HCT116 (cell line): ENCODE results near the gene DIP2C. TPM values are rescaled to one million over a fixed set of nuclear protein-coding genes. Genes with fewer than 3 reads are reported as not detected.

Source experiments
- ATAC-seq: fragments of 200-7000 bp; cut with Tn5 transposase; 2 replicates; pipeline ENCODE4 v1.9.1; 2020; ENCODE audit warnings: mild to moderate bottlenecking, moderate library complexity
- BruUV-seq: library from RNA; stranded (reverse); fragments of 400-500 nt; replicated peaks from 2 replicates; lab custom pipeline; 2021; lab: Mats Ljungman, UMichigan
- CTCF ChIA-PET: fragments of 300-600 bp; sonication (Branson Sonifier 250); formaldehyde crosslinking; loops from one replicate; lab custom pipeline; 2021; ENCODE audit warnings: antibody characterized with exemption; lab: Charles Lee
- POLR2A ChIA-PET: fragments of 300-600, 350-600 bp; sonication (Branson Sonifier 250); formaldehyde crosslinking; loops from one replicate; lab custom pipeline; 2021; ENCODE audit warnings: antibody characterized with exemption; lab: Charles Lee
- RAD21 ChIA-PET, 2 experiments: fragments of 300-600 bp; sonication (Branson Sonifier 250); formaldehyde crosslinking; loops; one replicate each; lab custom pipeline; 2023; ENCODE audit warnings: low total read pairs in 2 of 2; ENCODE audit not compliant: uncharacterized antibody in 2 of 2, unreplicated experiment in 2 of 2, low non-redundant PET in 1 of 2; lab: Charles Lee
- DNase-seq: peaks from one replicate; pipeline ENCODE4 v3.0.0-alpha.2; 2010; ENCODE audit warnings: low read depth, low spot score
- H2AFZ ChIP-seq: fragments of 200-600 bp; shearing (Covaris generic), sonication (generic); 2 replicates; pipeline ENCODE4 v1.6.1; 2017; ENCODE audit warnings: low read depth, mixed run types, mixed read lengths, antibody characterized with exemption, low read length; ENCODE audit not compliant: poor library complexity, severe bottlenecking
- H3K27ac ChIP-seq: 2 replicates; pipeline ENCODE4 v1.5.1; 2012; ENCODE audit warnings: low read depth, low read length
- H3K27me3 ChIP-seq: fragments of 200-600 bp; sonication (generic); 2 replicates; pipeline ENCODE4 v1.6.1; 2016; ENCODE audit warnings: mixed run types, low read length, mixed read lengths; ENCODE audit not compliant: insufficient read depth
- H3K36me3 ChIP-seq, 2 experiments: fragments of 200-500 bp in 1 of 2; fragments of 200-600 bp in 1 of 2; sonication (Bioruptor generic) in 1 of 2; sonication (generic) in 1 of 2; 2 replicates each; pipeline versions ENCODE4 v1.5.1 to v1.6.1; 2014 to 2016; ENCODE audit warnings: low read length in 2 of 2, inconsistent platforms in 1 of 2, mixed read lengths in 1 of 2, mixed run types in 1 of 2; ENCODE audit not compliant: insufficient read depth in 2 of 2, control insufficient read depth in 1 of 2
- H3K4me1 ChIP-seq, 2 experiments: fragments of 200-600 bp in 1 of 2; sonication (generic) in 1 of 2; 2 replicates each; pipeline versions ENCODE4 v1.5.1 to v1.6.1; 2012 to 2017; ENCODE audit warnings: low read length in 2 of 2, inconsistent platforms in 1 of 2, mild to moderate bottlenecking in 1 of 2, mixed read lengths in 1 of 2, mixed run types in 1 of 2, moderate library complexity in 1 of 2; ENCODE audit not compliant: insufficient read depth in 2 of 2, control insufficient read depth in 1 of 2
- H3K4me2 ChIP-seq: fragments of 200-600 bp; sonication (generic); 2 replicates; pipeline ENCODE4 v1.6.1; 2017; ENCODE audit warnings: mixed run types, low read length, mixed read lengths
- H3K4me3 ChIP-seq, 2 experiments: fragments of 200-600 bp in 1 of 2; sonication (generic) in 1 of 2; replicated peaks in 1 of 2; 2 replicates each; pipeline ENCODE4 v1.5.1; 2011 to 2016; ENCODE audit warnings: low read length in 2 of 2, control low read depth in 1 of 2, low read depth in 1 of 2, mild to moderate bottlenecking in 1 of 2, mixed read lengths in 1 of 2, mixed run types in 1 of 2
- H3K79me2 ChIP-seq: fragments of 200-600 bp; sonication (generic); 2 replicates; pipeline ENCODE4 v1.6.1; 2017; ENCODE audit warnings: mild to moderate bottlenecking, mixed run types, low read length, moderate library complexity, mixed read lengths; ENCODE audit not compliant: insufficient read depth
- H3K9ac ChIP-seq: fragments of 200-600 bp; sonication (generic); 2 replicates; pipeline ENCODE4 v1.6.1; 2016; ENCODE audit warnings: low read length, mixed read lengths
- H3K9me2 ChIP-seq: fragments of 200-600 bp; sonication (generic), shearing (Covaris generic); 2 replicates; pipeline ENCODE4 v1.6.1; 2017; ENCODE audit warnings: mixed run types, mild to moderate bottlenecking, moderate library complexity; ENCODE audit not compliant: insufficient read depth
- H3K9me3 ChIP-seq, 2 experiments: fragments of 200-500 bp in 1 of 2; fragments of 200-600 bp in 1 of 2; sonication (Bioruptor generic) in 1 of 2; sonication (generic) in 1 of 2; 2 replicates each; pipeline ENCODE4 v1.6.1; 2014 to 2017; ENCODE audit warnings: low read length in 2 of 2, mixed read lengths in 2 of 2, inconsistent platforms in 1 of 2, low read depth in 1 of 2, mild to moderate bottlenecking in 1 of 2, mixed run types in 1 of 2, moderate library complexity in 1 of 2; ENCODE audit not compliant: control insufficient read depth in 1 of 2, insufficient read depth in 1 of 2
- H4K20me1 ChIP-seq: fragments of 200-600 bp; sonication (generic), shearing (Covaris generic); 2 replicates; pipeline ENCODE4 v1.6.1; 2017; ENCODE audit warnings: mixed run types, mild to moderate bottlenecking, moderate library complexity; ENCODE audit not compliant: insufficient read depth
- ATF3 ChIP-seq: IDR thresholded peaks from 2 replicates; pipeline ENCODE4 v1.6.1; 2012
- CBX3 ChIP-seq: IDR thresholded peaks from 2 replicates; pipeline ENCODE4 v1.6.1; 2012; ENCODE audit warnings: low read depth
- ELF1 ChIP-seq: IDR thresholded peaks from 2 replicates; pipeline ENCODE4 v1.6.1; 2012; ENCODE audit warnings: low read depth, borderline replicate concordance
- EZH2 ChIP-seq: fragments of 200-600 bp; sonication (generic); IDR thresholded peaks from 2 replicates; pipeline ENCODE4 v1.6.1; 2017; ENCODE audit warnings: antibody characterized with exemption, mixed run types
- JUND ChIP-seq: IDR thresholded peaks from 2 replicates; pipeline ENCODE4 v1.6.1; 2012
- POLR2AphosphoS5 ChIP-seq: IDR thresholded peaks from 2 replicates; pipeline ENCODE4 v1.6.1; 2011; ENCODE audit warnings: mild to moderate bottlenecking, low read depth, low read length, moderate library complexity
- RAD21 ChIP-seq: IDR thresholded peaks from 2 replicates; pipeline ENCODE4 v1.6.1; 2012; ENCODE audit warnings: low read depth, mild to moderate bottlenecking
- SIN3A ChIP-seq: IDR thresholded peaks from 2 replicates; pipeline ENCODE4 v1.6.1; 2012; ENCODE audit warnings: low read depth
- SP1 ChIP-seq: IDR thresholded peaks from 2 replicates; pipeline ENCODE4 v1.6.1; 2012; ENCODE audit warnings: low read depth
- SRF ChIP-seq: IDR thresholded peaks from 2 replicates; pipeline ENCODE4 v1.6.1; 2012; ENCODE audit warnings: low read depth
- YY1 ChIP-seq: IDR thresholded peaks from 2 replicates; pipeline ENCODE4 v1.6.1; 2011; ENCODE audit warnings: low read length, low read depth, moderate library complexity, mild to moderate bottlenecking; ENCODE audit not compliant: insufficient replicate concordance; ENCODE audit errors: extremely low read depth
- ZFX ChIP-seq: fragments of 450-650 bp; IDR thresholded peaks from 2 replicates; pipeline ENCODE4 v1.6.1; 2017
- ZNF274 ChIP-seq: fragments of 200-500 bp; sonication (Bioruptor generic); IDR thresholded peaks from 2 replicates; pipeline ENCODE4 v1.6.1; 2014; ENCODE audit warnings: mild to moderate bottlenecking, low read depth, low read length, inconsistent platforms
- intact Hi-C: fragments of 100-400 bp; cut with micrococcal nuclease; formaldehyde crosslinking; loops from 2 replicates; pipeline ENCODE4 v1.10.0; 2022
- total RNA-seq: library from RNA; stranded (reverse); gene quantifications from one replicate; pipeline ENCODE4 v1.2.1, GENCODE V29; 2021; ENCODE audit not compliant: unreplicated experiment
- TF ChIP-seq, protein P1 (sequence below), 3 experiments: fragments of 200-600 bp in 1 of 3; sonication (generic) in 1 of 3; IDR thresholded peaks in 2 of 3; conservative IDR thresholded peaks in 1 of 3; 2 replicates each; pipeline ENCODE4 v1.5.1; 2012 to 2017; ENCODE audit warnings: low read depth in 2 of 3, low read length in 2 of 3, antibody characterized with exemption in 1 of 3, borderline replicate concordance in 1 of 3, control low read depth in 1 of 3, mild to moderate bottlenecking in 1 of 3, mixed read lengths in 1 of 3, mixed run types in 1 of 3, moderate library complexity in 1 of 3; ENCODE audit not compliant: insufficient read depth in 1 of 3
- TF ChIP-seq, protein P2 (sequence below): IDR thresholded peaks from 2 replicates; pipeline ENCODE4 v1.6.1; 2012; ENCODE audit warnings: low read depth

Gene DIP2C
- total RNA-seq, 1 experiment from 2014 or later = 15.4 TPM

DNA sequence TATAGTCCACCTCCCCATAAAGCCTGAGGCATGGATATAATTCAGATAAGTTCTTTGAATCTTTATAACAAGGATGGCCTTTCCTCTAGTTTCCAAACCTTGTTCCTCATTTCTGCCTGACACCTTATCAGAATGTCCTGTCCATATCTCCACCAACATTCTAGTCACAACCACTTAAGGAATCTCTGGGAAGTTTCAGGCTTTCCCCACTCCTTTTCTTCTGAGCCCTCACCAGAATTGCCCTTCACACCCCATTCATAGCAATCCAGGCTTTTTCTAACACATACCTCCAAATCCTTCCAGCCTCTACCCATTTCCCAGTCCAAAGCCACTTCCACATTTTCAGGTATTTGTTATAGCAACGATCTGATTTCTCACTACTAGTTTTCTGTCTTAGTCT is 18.0 kb upstream of the DIP2C start:
- Histone ChIP-seq H3K9me3 (no peaks in the 10 kb centered on the region; a peak in 1 of 4 replicates), H3K9me2 (no peaks in the 10 kb centered on the region), H2AFZ (no peak overlapping the region), H3K4me2 (no peak overlapping the region), H4K20me1 (no peaks in the 10 kb centered on the region), H3K36me3 (no peaks in the 10 kb centered on the region), H3K4me3 (no peak overlapping the region), H3K4me1 (no peaks in the 10 kb centered on the region), H3K27me3 (peaks cover 44% of the 10 kb centered on the region), H3K9ac (no peak overlapping the region), H3K79me2 (no peaks in the 10 kb centered on the region), H3K27ac (no peak overlapping the region)
- no peak for DNase-seq
- POLR2A ChIA-PET = no interaction called here
- no peak for ATAC-seq
- RAD21 ChIA-PET = no interaction called here
- no peak for TF ChIP-seq ATF3
- no peak for TF ChIP-seq ZNF274
- TF ChIP-seq ZFX = no peak
- no peak for TF ChIP-seq SP1
- TF ChIP-seq, protein P1, sequence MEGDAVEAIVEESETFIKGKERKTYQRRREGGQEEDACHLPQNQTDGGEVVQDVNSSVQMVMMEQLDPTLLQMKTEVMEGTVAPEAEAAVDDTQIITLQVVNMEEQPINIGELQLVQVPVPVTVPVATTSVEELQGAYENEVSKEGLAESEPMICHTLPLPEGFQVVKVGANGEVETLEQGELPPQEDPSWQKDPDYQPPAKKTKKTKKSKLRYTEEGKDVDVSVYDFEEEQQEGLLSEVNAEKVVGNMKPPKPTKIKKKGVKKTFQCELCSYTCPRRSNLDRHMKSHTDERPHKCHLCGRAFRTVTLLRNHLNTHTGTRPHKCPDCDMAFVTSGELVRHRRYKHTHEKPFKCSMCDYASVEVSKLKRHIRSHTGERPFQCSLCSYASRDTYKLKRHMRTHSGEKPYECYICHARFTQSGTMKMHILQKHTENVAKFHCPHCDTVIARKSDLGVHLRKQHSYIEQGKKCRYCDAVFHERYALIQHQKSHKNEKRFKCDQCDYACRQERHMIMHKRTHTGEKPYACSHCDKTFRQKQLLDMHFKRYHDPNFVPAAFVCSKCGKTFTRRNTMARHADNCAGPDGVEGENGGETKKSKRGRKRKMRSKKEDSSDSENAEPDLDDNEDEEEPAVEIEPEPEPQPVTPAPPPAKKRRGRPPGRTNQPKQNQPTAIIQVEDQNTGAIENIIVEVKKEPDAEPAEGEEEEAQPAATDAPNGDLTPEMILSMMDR (IDR thresholded peaks at IDR 0.05 in 2 of 3, conservative IDR thresholded peaks at IDR 0.05 in 1 of 3; ENCODE audit: borderline replicate concordance in 1 of 3, insufficient read depth in 1 of 3, low read depth in 2 of 3, low read length in 2 of 3) = no peak
- intact Hi-C loops = no loop called here
- no TSS peak for BruUV-seq
- CTCF ChIA-PET = no interaction called here

GRCh38 chr10:703118-703517 is 13.7 kb upstream of the DIP2C start:
- RAD21 ChIA-PET = no interaction called here
- Histone ChIP-seq H3K9me3 (no peaks in the 10 kb centered on the region; a peak in 1 of 4 replicates), H3K4me2 (no peak overlapping the region), H2AFZ (no peak overlapping the region), H4K20me1 (no peaks in the 10 kb centered on the region), H3K4me3 (no peak overlapping the region), H3K9ac (no peak overlapping the region), H3K9me2 (no peaks in the 10 kb centered on the region), H3K27me3 (peaks cover 66% of the 10 kb centered on the region), H3K79me2 (no peaks in the 10 kb centered on the region), H3K36me3 (no peaks in the 10 kb centered on the region), H3K27ac (no peak overlapping the region), H3K4me1 (no peaks in the 10 kb centered on the region)
- POLR2A ChIA-PET = no interaction called here
- no peak for ATAC-seq
- CTCF ChIA-PET = no interaction called here
- intact Hi-C loops = no loop called here
- no peak for DNase-seq
- BruUV-seq = no TSS peak
- TF ChIP-seq, protein P2, sequence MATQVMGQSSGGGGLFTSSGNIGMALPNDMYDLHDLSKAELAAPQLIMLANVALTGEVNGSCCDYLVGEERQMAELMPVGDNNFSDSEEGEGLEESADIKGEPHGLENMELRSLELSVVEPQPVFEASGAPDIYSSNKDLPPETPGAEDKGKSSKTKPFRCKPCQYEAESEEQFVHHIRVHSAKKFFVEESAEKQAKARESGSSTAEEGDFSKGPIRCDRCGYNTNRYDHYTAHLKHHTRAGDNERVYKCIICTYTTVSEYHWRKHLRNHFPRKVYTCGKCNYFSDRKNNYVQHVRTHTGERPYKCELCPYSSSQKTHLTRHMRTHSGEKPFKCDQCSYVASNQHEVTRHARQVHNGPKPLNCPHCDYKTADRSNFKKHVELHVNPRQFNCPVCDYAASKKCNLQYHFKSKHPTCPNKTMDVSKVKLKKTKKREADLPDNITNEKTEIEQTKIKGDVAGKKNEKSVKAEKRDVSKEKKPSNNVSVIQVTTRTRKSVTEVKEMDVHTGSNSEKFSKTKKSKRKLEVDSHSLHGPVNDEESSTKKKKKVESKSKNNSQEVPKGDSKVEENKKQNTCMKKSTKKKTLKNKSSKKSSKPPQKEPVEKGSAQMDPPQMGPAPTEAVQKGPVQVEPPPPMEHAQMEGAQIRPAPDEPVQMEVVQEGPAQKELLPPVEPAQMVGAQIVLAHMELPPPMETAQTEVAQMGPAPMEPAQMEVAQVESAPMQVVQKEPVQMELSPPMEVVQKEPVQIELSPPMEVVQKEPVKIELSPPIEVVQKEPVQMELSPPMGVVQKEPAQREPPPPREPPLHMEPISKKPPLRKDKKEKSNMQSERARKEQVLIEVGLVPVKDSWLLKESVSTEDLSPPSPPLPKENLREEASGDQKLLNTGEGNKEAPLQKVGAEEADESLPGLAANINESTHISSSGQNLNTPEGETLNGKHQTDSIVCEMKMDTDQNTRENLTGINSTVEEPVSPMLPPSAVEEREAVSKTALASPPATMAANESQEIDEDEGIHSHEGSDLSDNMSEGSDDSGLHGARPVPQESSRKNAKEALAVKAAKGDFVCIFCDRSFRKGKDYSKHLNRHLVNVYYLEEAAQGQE = no peak
- no peak for TF ChIP-seq ZNF274
- TF ChIP-seq ZFX = no peak
- no peak for TF ChIP-seq POLR2AphosphoS5
- no peak for TF ChIP-seq ATF3
- no peak for TF ChIP-seq CBX3
- no peak for TF ChIP-seq EZH2
- TF ChIP-seq RAD21 = no peak
- no peak for TF ChIP-seq SIN3A
- no peak for TF ChIP-seq SRF
- no peak for TF ChIP-seq ELF1
- TF ChIP-seq JUND = no peak
- TF ChIP-seq YY1 = no peak
